HepG2 (cell line): Measurements from ENCODE around the gene GPR68. TPM values are rescaled to one million over a fixed set of nuclear protein-coding genes. Genes with fewer than 3 reads are reported as not detected.

ENCODE experiments used
- ATAC-seq: fragments of 200-7000 bp; cut with Tn5 transposase; 3 replicates; pipeline ENCODE4 v1.9.1; 2020; ENCODE audit warnings: mild to moderate bottlenecking, moderate library complexity
- BruUV-seq: library from RNA; stranded (reverse); fragments of 400-500 nt; replicated peaks from 2 replicates; lab custom pipeline; 2021; lab: Mats Ljungman, UMichigan
- CTCF ChIA-PET: fragments of 300-600 bp; formaldehyde crosslinking; extraction: SDS; loops from one replicate; lab custom pipeline; 2021; ENCODE audit warnings: low total read pairs, inconsistent platforms, low intra/inter-chr PET ratio; lab: Yijun Ruan, JAX
- POLR2A ChIA-PET: fragments of 350-600 bp; sonication (Branson Sonifier 250); formaldehyde crosslinking; loops from one replicate; lab custom pipeline; 2020; ENCODE audit warnings: antibody characterized with exemption, inconsistent platforms; lab: Yijun Ruan, JAX
- DNase-seq: peaks from one replicate; pipeline ENCODE4 v3.0.0-alpha.2; 2015; ENCODE audit warnings: low spot score
- FAIRE-seq: peaks from 3 replicates; lab custom pipeline; 2011; peaks lifted over from hg19 to GRCh38; lab: Jason Lieb, UNC
- H2AFZ ChIP-seq: one replicate; pipeline ENCODE4 v1.6.1; 2011; ENCODE audit warnings: low read length, inconsistent platforms
- H3K27ac ChIP-seq: fragments of 300-600 bp; 3 replicates; pipeline ENCODE4 v1.8.0; 2011; ENCODE audit warnings: mixed run types, mild to moderate bottlenecking, mixed read lengths, low read length, inconsistent platforms; ENCODE audit not compliant: insufficient read depth; ENCODE audit errors: extremely low read length
- H3K27me3 ChIP-seq, 2 experiments: fragments of 200-600 bp in 1 of 2; 2 replicates in 1 of 2; 3 replicates in 1 of 2; pipeline versions ENCODE4 v1.6.0 to v1.8.0; 2011; ENCODE audit warnings: low read length in 2 of 2, mild to moderate bottlenecking in 2 of 2, moderate library complexity in 2 of 2, inconsistent platforms in 1 of 2; ENCODE audit not compliant: insufficient read depth in 2 of 2, control insufficient read depth in 1 of 2
- H3K36me3 ChIP-seq, 2 experiments: fragments of 200-600 bp in 1 of 2; replicated peaks in 1 of 2; 2 replicates in 1 of 2; 3 replicates in 1 of 2; pipeline versions ENCODE4 v1.5.1 to v1.8.0; 2011; ENCODE audit warnings: low read length in 2 of 2, inconsistent platforms in 1 of 2; ENCODE audit not compliant: insufficient read depth in 2 of 2, control insufficient read depth in 1 of 2
- H3K4me1 ChIP-seq: 2 replicates; pipeline ENCODE4 v1.5.1; 2012; ENCODE audit warnings: low read length, inconsistent platforms; ENCODE audit not compliant: insufficient read depth
- H3K4me2 ChIP-seq: 2 replicates; pipeline ENCODE4 v1.6.0; 2011; ENCODE audit warnings: low read depth, low read length, inconsistent platforms
- H3K4me3 ChIP-seq, 3 experiments: fragments of 200-600 bp in 1 of 3; sonication (generic), shearing (Covaris generic) in 1 of 3; replicated peaks in 1 of 3; 2 replicates each; pipeline ENCODE4 v1.5.1; 2011 to 2016; ENCODE audit warnings: low read length in 3 of 3, inconsistent platforms in 2 of 3, low read depth in 2 of 3, mild to moderate bottlenecking in 2 of 3, control low read depth in 1 of 3, mixed read lengths in 1 of 3; ENCODE audit not compliant: insufficient read depth in 1 of 3
- H3K79me2 ChIP-seq: one replicate; pipeline ENCODE4 v1.6.1; 2011; ENCODE audit warnings: low read length, inconsistent platforms; ENCODE audit not compliant: insufficient read depth
- H3K9ac ChIP-seq: 2 replicates; pipeline ENCODE4 v1.6.0; 2011; ENCODE audit warnings: mild to moderate bottlenecking, low read depth, low read length, inconsistent platforms; ENCODE audit not compliant: insufficient read depth
- H3K9me3 ChIP-seq: 2 replicates; pipeline ENCODE4 v1.5.1; 2012; ENCODE audit warnings: mild to moderate bottlenecking, low read length
- H4K20me1 ChIP-seq: 2 replicates; pipeline ENCODE4 v1.6.0; 2011; ENCODE audit warnings: inconsistent platforms, mild to moderate bottlenecking, low read length, moderate library complexity; ENCODE audit not compliant: insufficient read depth
- ATAD3A ChIP-seq: sonication (generic); formaldehyde crosslinking; IDR thresholded peaks from 2 replicates; pipeline ENCODE4 v1.4.0; 2020; ENCODE audit warnings: missing genetic modification reagents
- DPF2 ChIP-seq: sonication (generic); formaldehyde crosslinking; IDR thresholded peaks from 2 replicates; pipeline ENCODE4 v1.4.0; 2020; ENCODE audit warnings: mild to moderate bottlenecking, low read depth, missing genetic modification reagents, borderline replicate concordance
- ERF ChIP-seq: IDR thresholded peaks from 2 replicates; pipeline ENCODE4 v1.6.1; 2018; ENCODE audit warnings: missing biosample characterization, missing genetic modification reagents
- NFIC ChIP-seq: IDR thresholded peaks from 2 replicates; pipeline ENCODE4 v1.6.1; 2012; ENCODE audit warnings: mild to moderate bottlenecking, low read length, inconsistent platforms
- SMAD9 ChIP-seq: sonication (generic); formaldehyde crosslinking; IDR thresholded peaks from 2 replicates; pipeline ENCODE4 v1.5.1; 2020; ENCODE audit warnings: mild to moderate bottlenecking, missing genetic modification reagents
- ZMAT3 ChIP-seq: sonication (generic); formaldehyde crosslinking; conservative IDR thresholded peaks from 2 replicates; pipeline ENCODE4 v1.7.0; 2021; ENCODE audit warnings: missing genetic modification reagents
- ZNF136 ChIP-seq: sonication (generic); formaldehyde crosslinking; IDR thresholded peaks from 2 replicates; pipeline ENCODE4 v1.8.1; 2022; ENCODE audit warnings: low read depth, mild to moderate bottlenecking, moderate library complexity, missing genetic modification reagents
- ZNF296 ChIP-seq: sonication (generic); formaldehyde crosslinking; conservative IDR thresholded peaks from 2 replicates; pipeline ENCODE4 v1.5.0; 2020; ENCODE audit warnings: mild to moderate bottlenecking, missing genetic modification reagents
- ZNF746 ChIP-seq: sonication (generic); formaldehyde crosslinking; IDR thresholded peaks from 2 replicates; pipeline ENCODE4 v1.8.0; 2022; ENCODE audit warnings: mild to moderate bottlenecking, missing genetic modification reagents
- ZSCAN31 ChIP-seq: sonication (generic); formaldehyde crosslinking; IDR thresholded peaks from 2 replicates; pipeline ENCODE4 v1.5.0; 2020; ENCODE audit warnings: low read depth, mild to moderate bottlenecking, missing genetic modification reagents
- WGBS: methylation state at CpG from one replicate; pipeline ENCODE4 v1.1.6; 2017; ENCODE audit warnings: low lambda C conversion rate; 5-methylcytosine and 5-hydroxymethylcytosine counted together
- in situ Hi-C: cut with HindIII; loops from 2 replicates; pipeline ENCODE4 v1.10.0; 2017; ENCODE audit warnings: low pct_unique_long_range_greater_than_20kb; ENCODE audit not compliant: extremely low pct_ligation_motif_present
- intact Hi-C: fragments of 100-400 bp; cut with micrococcal nuclease; formaldehyde crosslinking; loops from one replicate; pipeline ENCODE4 v1.10.0; 2022; ENCODE audit not compliant: unreplicated experiment
- polyA plus RNA-seq, 8 experiments: library from polyadenylated mRNA; depleted of rRNA in 3 of 8; stranded (reverse) in 7 of 8; unstranded in 1 of 8; fragments of >200 nt; fragmentation: Illumina TruSeq in 4 of 8; extraction: Trizol in 4 of 8; gene quantifications; 2 replicates each; pipeline versions ENCODE4 v1.2.1 to v1.2.3, GENCODE V29; 2011 to 2016; ENCODE audit warnings: low read depth in 4 of 8, missing spikeins in 1 of 8, mixed read lengths in 1 of 8; ENCODE audit not compliant: insufficient read depth in 1 of 8
- total RNA-seq, 5 experiments: library from RNA; depleted of rRNA; stranded (reverse); fragments of >200 nt; fragmentation: Illumina TruSeq; extraction: Trizol; gene quantifications; 2 replicates each; pipeline ENCODE4 v1.2.3, GENCODE V29; 2016; ENCODE audit warnings: low read depth in 1 of 5
- TF ChIP-seq, protein P1 (sequence below): sonication (generic); formaldehyde crosslinking; IDR thresholded peaks from 2 replicates; pipeline ENCODE4 v1.4.0; 2020; ENCODE audit warnings: missing genetic modification reagents, low read depth, mild to moderate bottlenecking, borderline replicate concordance
- TF ChIP-seq, protein P2 (sequence below): sonication (generic); formaldehyde crosslinking; IDR thresholded peaks from 2 replicates; pipeline ENCODE4 v1.5.0; 2020; ENCODE audit warnings: mild to moderate bottlenecking, missing genetic modification reagents, borderline replicate concordance
- TF ChIP-seq, protein P3 (sequence below): sonication (generic); formaldehyde crosslinking; IDR thresholded peaks from 2 replicates; pipeline ENCODE4 v1.4.0; 2020; ENCODE audit warnings: missing genetic modification reagents

Gene GPR68
- total and polyA plus RNA-seq, 2 of the 13 experiments (the other 11 are each of a cell fraction or from before 2014, with no cell fraction given), result not detected

DNA sequence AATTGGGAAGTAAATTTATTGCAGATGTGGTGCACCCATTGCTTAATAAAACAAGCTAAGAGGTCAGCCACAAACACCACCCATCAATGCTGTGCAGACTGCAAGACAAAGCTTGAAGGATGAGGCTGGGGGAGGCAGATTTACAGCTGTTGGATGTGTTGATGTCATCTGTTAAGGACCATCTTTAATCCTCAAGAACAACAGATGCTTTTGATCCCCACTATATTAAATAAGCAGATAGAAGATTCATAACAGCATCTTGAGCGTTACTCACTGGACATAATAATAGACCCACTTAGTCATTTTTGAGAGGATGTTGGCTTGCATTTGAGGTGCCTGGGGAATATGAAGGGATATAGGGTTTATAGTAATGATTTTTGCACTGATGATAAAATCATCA lies 58.8 kb downstream of the GPR68 start:
- no peak overlapping the region for H3K27ac ChIP-seq
- H3K9me3 ChIP-seq, result no peaks in the 10 kb centered on the region
- FAIRE-seq (no peak), DNase-seq (no peak), ATAC-seq (no peak)
- no TSS peak for BruUV-seq
- H3K4me2 ChIP-seq, result no peak overlapping the region
- intact Hi-C loops, result no loop called here
- H3K4me3 ChIP-seq, result no peak overlapping the region
- H3K27me3 ChIP-seq, result no peaks in the 10 kb centered on the region
- H3K4me1 ChIP-seq, result no peaks in the 10 kb centered on the region
- H3K79me2 ChIP-seq, result no peaks in the 10 kb centered on the region
- H2AFZ ChIP-seq, result no peak overlapping the region
- peaks cover 15 to 58% of the 10 kb centered on the region in 2 experiments for H3K36me3 ChIP-seq
- ChIA-PET CTCF (no interaction called here), POLR2A (no interaction called here)
- 100% methylated on average over 1 of the region's 1 CpG for WGBS
- in situ Hi-C loops, result no loop called here
- H4K20me1 ChIP-seq, result no peaks in the 10 kb centered on the region
- no peak overlapping the region for H3K9ac ChIP-seq
- TF ChIP-seq, protein P1, sequence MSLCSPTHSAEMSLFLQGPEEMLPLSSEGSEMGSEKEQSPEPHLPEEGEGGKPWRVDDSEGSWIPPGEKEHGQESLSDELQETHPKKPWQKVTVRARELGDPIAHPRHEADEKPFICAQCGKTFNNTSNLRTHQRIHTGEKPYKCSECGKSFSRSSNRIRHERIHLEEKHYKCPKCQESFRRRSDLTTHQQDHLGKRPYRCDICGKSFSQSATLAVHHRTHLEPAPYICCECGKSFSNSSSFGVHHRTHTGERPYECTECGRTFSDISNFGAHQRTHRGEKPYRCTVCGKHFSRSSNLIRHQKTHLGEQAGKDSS, result no peak
- TF ChIP-seq ZMAT3 (CRISPR knock-in tag) (no peak), DPF2 (CRISPR knock-in tag) (no peak), ERF (CRISPR knock-in tag) (no peak), ATAD3A (CRISPR knock-in tag) (no peak), ZNF746 (CRISPR knock-in tag) (no peak), ZNF136 (no peak), ZNF296 (CRISPR knock-in tag) (no peak), NFIC (no peak), ZSCAN31 (no peak), SMAD9 (CRISPR knock-in tag) (no peak)
- TF ChIP-seq, protein P2, sequence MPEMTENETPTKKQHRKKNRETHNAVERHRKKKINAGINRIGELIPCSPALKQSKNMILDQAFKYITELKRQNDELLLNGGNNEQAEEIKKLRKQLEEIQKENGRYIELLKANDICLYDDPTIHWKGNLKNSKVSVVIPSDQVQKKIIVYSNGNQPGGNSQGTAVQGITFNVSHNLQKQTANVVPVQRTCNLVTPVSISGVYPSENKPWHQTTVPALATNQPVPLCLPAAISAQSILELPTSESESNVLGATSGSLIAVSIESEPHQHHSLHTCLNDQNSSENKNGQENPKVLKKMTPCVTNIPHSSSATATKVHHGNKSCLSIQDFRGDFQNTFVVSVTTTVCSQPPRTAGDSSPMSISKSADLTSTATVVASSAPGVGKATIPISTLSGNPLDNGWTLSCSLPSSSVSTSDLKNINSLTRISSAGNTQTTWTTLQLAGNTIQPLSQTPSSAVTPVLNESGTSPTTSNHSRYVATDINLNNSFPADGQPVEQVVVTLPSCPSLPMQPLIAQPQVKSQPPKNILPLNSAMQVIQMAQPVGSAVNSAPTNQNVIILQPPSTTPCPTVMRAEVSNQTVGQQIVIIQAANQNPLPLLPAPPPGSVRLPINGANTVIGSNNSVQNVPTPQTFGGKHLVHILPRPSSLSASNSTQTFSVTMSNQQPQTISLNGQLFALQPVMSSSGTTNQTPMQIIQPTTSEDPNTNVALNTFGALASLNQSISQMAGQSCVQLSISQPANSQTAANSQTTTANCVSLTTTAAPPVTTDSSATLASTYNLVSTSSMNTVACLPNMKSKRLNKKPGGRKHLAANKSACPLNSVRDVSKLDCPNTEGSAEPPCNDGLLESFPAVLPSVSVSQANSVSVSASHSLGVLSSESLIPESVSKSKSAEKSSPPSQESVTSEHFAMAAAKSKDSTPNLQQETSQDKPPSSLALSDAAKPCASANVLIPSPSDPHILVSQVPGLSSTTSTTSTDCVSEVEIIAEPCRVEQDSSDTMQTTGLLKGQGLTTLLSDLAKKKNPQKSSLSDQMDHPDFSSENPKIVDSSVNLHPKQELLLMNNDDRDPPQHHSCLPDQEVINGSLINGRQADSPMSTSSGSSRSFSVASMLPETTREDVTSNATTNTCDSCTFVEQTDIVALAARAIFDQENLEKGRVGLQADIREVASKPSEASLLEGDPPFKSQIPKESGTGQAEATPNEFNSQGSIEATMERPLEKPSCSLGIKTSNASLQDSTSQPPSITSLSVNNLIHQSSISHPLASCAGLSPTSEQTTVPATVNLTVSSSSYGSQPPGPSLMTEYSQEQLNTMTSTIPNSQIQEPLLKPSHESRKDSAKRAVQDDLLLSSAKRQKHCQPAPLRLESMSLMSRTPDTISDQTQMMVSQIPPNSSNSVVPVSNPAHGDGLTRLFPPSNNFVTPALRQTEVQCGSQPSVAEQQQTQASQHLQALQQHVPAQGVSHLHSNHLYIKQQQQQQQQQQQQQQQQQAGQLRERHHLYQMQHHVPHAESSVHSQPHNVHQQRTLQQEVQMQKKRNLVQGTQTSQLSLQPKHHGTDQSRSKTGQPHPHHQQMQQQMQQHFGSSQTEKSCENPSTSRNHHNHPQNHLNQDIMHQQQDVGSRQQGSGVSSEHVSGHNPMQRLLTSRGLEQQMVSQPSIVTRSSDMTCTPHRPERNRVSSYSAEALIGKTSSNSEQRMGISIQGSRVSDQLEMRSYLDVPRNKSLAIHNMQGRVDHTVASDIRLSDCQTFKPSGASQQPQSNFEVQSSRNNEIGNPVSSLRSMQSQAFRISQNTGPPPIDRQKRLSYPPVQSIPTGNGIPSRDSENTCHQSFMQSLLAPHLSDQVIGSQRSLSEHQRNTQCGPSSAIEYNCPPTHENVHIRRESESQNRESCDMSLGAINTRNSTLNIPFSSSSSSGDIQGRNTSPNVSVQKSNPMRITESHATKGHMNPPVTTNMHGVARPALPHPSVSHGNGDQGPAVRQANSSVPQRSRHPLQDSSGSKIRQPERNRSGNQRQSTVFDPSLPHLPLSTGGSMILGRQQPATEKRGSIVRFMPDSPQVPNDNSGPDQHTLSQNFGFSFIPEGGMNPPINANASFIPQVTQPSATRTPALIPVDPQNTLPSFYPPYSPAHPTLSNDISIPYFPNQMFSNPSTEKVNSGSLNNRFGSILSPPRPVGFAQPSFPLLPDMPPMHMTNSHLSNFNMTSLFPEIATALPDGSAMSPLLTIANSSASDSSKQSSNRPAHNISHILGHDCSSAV (CRISPR knock-in tag), result no peak
- TF ChIP-seq, protein P3, sequence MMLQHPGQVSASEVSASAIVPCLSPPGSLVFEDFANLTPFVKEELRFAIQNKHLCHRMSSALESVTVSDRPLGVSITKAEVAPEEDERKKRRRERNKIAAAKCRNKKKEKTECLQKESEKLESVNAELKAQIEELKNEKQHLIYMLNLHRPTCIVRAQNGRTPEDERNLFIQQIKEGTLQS, result no peak
